Stimulated activated CD8-positive, alpha-beta memory T cell treated with anti-CD3 and anti-CD28 coated beads, Interleukin-12 subunit alpha, Interleukin-12 subunit beta, amount 100 ng/mL, for 1 hour (primary cell): ENCODE measurements around the gene VCX2.
"Not testable (repeated sequence)": the region's sequence is repeated elsewhere in the genome, so short reads cannot be mapped to it uniquely, and the experiment has no call there.

Experiments
- DNase-seq: peaks from one replicate; pipeline ENCODE4 v3.0.0-alpha.2; 2020; ENCODE audit warnings: low read depth

The VCX2 gene

DNA sequence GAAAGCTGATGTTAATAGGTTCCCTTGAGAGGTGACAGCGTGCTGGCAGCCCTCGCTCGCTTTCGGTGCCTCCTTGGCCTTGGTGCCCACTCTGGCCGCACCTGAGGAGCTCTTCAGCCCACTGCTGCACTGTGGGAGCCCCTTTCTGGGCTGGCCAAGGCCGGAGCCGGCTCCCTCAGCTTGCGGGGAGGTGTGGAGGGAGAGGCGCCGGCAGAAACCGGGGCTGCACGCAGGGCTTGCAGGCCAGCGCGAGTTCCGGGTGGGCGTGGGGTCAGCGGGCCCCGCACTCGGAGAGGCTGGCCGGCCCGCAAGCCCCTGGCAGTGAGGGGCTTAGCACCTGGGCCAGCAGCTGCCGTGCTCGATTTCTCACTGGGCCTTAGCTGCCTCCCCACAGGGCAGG is 49.7 kb downstream of the VCX2 start:
- DNase-seq: not testable (repeated sequence)
